Measurements from ENCODE around the gene RIPOR3.

GRCh38 chr20:50560867-50561266 lies 130.5 kb downstream of the RIPOR3 start:
- TF ChIP-seq CTCF (IDR thresholded peaks at IDR 0.05) (no peak), POLR2A (IDR thresholded peaks at IDR 0.05) (no peak)
